NCI-H748 (cell line): ENCODE results near the gene ABCA2.
A peak's percentile ranks its signal among the peaks of the same experiment; 100 is the strongest.
"Not testable (repeated sequence)": the region's sequence is repeated elsewhere in the genome, so short reads cannot be mapped to it uniquely, and the experiment has no call there.

Source experiments
- DNase-seq: peaks from one replicate; lab custom pipeline; 2025; ENCODE audit not compliant: unreplicated experiment; lab: John Stamatoyannopoulos, UW

The ABCA2 gene

GRCh38 chr9:137063311-137064026 is 35.4 kb upstream of the ABCA2 start:
- no peak for DNase-seq

GRCh38 chr9:137062798-137063197 is 34.8 kb upstream of the ABCA2 start:
- not testable (repeated sequence) for DNase-seq

GRCh38 chr9:137062384-137062783 is 34.3 kb upstream of the ABCA2 start:
- DNase-seq, result no peak

GRCh38 chr9:137058521-137059234 is 30.6 kb upstream of the ABCA2 start:
- no peak for DNase-seq

- peak; percentile 33 for DNase-seq
Measured at GRCh38 chr9:137057545-137057944, 29.5 kb upstream of the ABCA2 start.

GRCh38 chr9:137056739-137057415 is 28.8 kb upstream of the ABCA2 start:
- peak; percentile 56 for DNase-seq

GRCh38 chr9:137055385-137056364 is 27.6 kb upstream of the ABCA2 start:
- no peak for DNase-seq

- DNase-seq, result no peak
Measured at GRCh38 chr9:137054932-137055384, 26.9 kb upstream of the ABCA2 start.

- DNase-seq, result peak; percentile 83
Measured at GRCh38 chr9:137053944-137054931, 26.2 kb upstream of the ABCA2 start, which contains the start of gene ENTPD2. ENTPD2 (minus strand) TSS chr9:137054061; CDS start chr9:137053997, 64 bp downstream.

- DNase-seq, result peak; percentile 56
Measured at GRCh38 chr9:137052998-137053943, 25.2 kb upstream of the ABCA2 start.

- DNase-seq, result no peak
Measured at GRCh38 chr9:137052293-137052692, 24.3 kb upstream of the ABCA2 start.

GRCh38 chr9:137051145-137051724 is 23.2 kb upstream of the ABCA2 start:
- no peak for DNase-seq

GRCh38 chr9:137050570-137050969 is 22.5 kb upstream of the ABCA2 start:
- DNase-seq, result peak; percentile 21

- peak; percentile 75 for DNase-seq
Measured at GRCh38 chr9:137049544-137050449, 21.8 kb upstream of the ABCA2 start.

- peak; percentile 31 for DNase-seq
Measured at GRCh38 chr9:137048655-137049543, 20.9 kb upstream of the ABCA2 start.
